Heart left ventricle (tissue), 13 donors: ENCODE data around the gene THY1.

Experiments used
- POLR2A ChIP-seq, 2 donors: fragments of 450-650 bp; IDR thresholded peaks; one replicate each; pipeline ENCODE4 v1.6.1; 2017; ENCODE audit warnings: antibody characterized with exemption in 2 of 2, mild to moderate bottlenecking in 2 of 2, moderate library complexity in 2 of 2
- TF ChIP-seq, protein P1 (sequence below), 12 donors: fragments of 200-600 bp; sonication (generic) in 4 of 12; IDR thresholded peaks; one replicate each; pipeline versions ENCODE4 v1.5.0 to v1.8.0; 2018 to 2022; ENCODE audit warnings: antibody characterized with exemption in 12 of 12, mild to moderate bottlenecking in 5 of 12
- donor health status: ischemic (EF 13 %, LVEDD 7.1; RV severe dilation, severe dysfunction).
- donor health status: DM: no; HTN: yes; CAD: no.
- donor health status: DM: no; HTN: no; CAD: no.
- donor health status: ischemic (EF 25% LVEDD 6.9; RV normal size, moderate dysfunction).
- donor health status: ischemic (EF 25% LVEDD 5.7; RV mildly dilated, moderate dysfunction).
- donor health status: ischemic (EF 35%, LVEDD 5.7; RV mildly dilated, moderate dysfunction).
- donor health status: nonischemic (EF 11% LVEDD 7.7; RV severe dilation, severe dysfunction).
- donor health status: DM: yes; HTN: yes; CAD: no.
- donor health status: PGD.
- donor health status: ischemic (EF 29% LVEDD 5.4; RV normal size, mild dysfunction).
- donor health status: nonischemic (EF 23%, LVEDD 6.1; RV moderate dilation, normal function).

DNA sequence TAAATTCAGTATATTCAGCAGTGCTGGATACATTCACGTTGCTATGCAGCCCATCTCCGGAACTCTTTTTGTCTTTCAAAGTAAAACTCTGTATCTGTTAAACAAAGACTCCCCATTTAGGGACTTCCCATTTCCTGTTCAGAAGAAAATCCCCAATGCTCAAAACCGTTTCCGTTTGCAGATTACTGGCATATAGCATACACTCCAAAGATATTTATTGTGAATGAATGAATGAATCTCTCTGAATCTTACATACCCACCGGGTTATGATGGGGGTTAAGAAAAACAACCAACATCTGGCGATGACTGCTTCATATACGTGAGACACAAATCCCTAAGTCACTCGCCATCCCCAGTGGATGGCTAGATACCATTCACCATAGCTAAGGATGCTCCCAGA is 1.6 kb downstream of the THY1 start:
- TF ChIP-seq, protein P1, sequence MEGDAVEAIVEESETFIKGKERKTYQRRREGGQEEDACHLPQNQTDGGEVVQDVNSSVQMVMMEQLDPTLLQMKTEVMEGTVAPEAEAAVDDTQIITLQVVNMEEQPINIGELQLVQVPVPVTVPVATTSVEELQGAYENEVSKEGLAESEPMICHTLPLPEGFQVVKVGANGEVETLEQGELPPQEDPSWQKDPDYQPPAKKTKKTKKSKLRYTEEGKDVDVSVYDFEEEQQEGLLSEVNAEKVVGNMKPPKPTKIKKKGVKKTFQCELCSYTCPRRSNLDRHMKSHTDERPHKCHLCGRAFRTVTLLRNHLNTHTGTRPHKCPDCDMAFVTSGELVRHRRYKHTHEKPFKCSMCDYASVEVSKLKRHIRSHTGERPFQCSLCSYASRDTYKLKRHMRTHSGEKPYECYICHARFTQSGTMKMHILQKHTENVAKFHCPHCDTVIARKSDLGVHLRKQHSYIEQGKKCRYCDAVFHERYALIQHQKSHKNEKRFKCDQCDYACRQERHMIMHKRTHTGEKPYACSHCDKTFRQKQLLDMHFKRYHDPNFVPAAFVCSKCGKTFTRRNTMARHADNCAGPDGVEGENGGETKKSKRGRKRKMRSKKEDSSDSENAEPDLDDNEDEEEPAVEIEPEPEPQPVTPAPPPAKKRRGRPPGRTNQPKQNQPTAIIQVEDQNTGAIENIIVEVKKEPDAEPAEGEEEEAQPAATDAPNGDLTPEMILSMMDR (IDR thresholded peaks at IDR 0.05) = no peak
- no peak for TF ChIP-seq POLR2A (IDR thresholded peaks at IDR 0.05)
